Upper lobe of right lung (tissue), 1 donor: ENCODE data around the gene REST. TPM values are rescaled to one million over a fixed set of nuclear protein-coding genes. Genes with fewer than 3 reads are reported as not detected.
A peak's percentile ranks its signal among the peaks of the same experiment; 100 is the strongest.
"Not testable (repeated sequence)": the region's sequence is repeated elsewhere in the genome, so short reads cannot be mapped to it uniquely, and the experiment has no call there.

Source experiments
- ATAC-seq: fragments of 200-7000 bp; cut with Tn5 transposase; one replicate; pipeline ENCODE4 v1.9.1; 2020; ENCODE audit warnings: mild to moderate bottlenecking, moderate library complexity
- DNase-seq: peaks from one replicate; pipeline ENCODE4 v3.0.0-alpha.2; 2020
- H3K27ac ChIP-seq: fragments of 200-600 bp; one replicate; pipeline ENCODE4 v1.8.0; 2022
- H3K27me3 ChIP-seq: fragments of 200-600 bp; one replicate; pipeline ENCODE4 v1.8.0; 2022; ENCODE audit warnings: mild to moderate bottlenecking
- H3K36me3 ChIP-seq: fragments of 200-600 bp; one replicate; pipeline ENCODE4 v1.8.0; 2022
- H3K4me1 ChIP-seq: fragments of 200-600 bp; one replicate; pipeline ENCODE4 v1.8.0; 2022
- H3K4me3 ChIP-seq: fragments of 200-600 bp; one replicate; pipeline ENCODE4 v1.8.0; 2022; ENCODE audit warnings: mild to moderate bottlenecking
- H3K9me3 ChIP-seq: fragments of 200-600 bp; one replicate; pipeline ENCODE4 v1.8.0; 2022
- intact Hi-C: fragments of 100-400 bp; cut with DNase I; formaldehyde crosslinking; loops from one replicate; pipeline ENCODE4 v1.11.0; 2022
- total RNA-seq: library from RNA; stranded (reverse); fragmentation: NEBNext Ultra II Directional; extraction: Animal tissue kit (Norgen Biotek cat#: 25700); gene quantifications from one replicate; pipeline ENCODE4 v1.2.1, GENCODE V29; 2021
- TF ChIP-seq, protein P1 (sequence below): fragments of 200-600 bp; IDR thresholded peaks from one replicate; pipeline ENCODE4 v1.8.0; 2022; ENCODE audit warnings: antibody characterized with exemption
- donor health status: DM: no; HTN: yes; CAD: no; lungs with severe emphysema.

Gene REST
- total RNA-seq, 1 donor from 2014 or later = 39.0 TPM

DNA sequence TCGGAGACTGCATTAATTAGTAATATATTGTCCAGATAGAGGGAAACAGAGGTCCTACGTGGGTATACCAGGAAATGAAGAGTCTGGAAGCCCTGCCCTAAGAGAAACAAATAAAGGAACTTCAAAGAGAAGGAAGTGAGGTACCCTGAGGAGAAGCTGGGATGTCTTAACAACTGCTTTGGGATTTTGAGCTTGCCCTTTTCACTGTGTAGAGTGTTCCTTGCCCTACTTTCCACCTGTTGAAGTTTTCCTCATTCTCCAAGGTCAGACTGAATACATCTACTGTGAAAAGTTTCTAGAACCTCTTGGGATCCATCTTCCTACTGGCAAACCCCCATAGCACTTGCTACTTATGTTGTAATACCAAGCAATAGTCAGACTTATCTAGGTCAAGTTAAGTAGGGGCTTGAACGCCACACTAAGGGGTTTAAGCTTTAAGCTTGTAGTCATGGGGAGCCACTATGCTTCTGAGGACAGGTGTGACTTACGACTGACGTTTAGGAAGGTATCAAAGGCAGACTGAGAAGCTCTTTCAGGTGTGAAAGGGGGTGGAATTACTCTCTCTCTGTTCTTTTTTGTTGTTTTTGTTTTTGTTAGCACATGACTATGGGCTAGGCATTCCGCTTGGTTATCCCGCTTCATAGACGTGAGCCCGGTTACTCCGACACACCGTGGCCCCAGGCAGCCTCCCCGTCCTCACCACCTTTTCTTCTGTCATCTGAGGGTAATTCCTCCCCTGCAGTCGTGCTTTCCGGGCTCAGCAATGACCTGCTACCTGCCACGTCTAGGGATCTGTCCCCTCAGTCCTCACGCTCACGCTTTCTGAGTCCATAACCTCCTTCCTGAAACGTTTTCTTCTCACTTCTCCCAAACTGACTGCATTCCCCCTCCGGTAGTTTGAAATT, 959 bp upstream of the REST start:
- TF ChIP-seq, protein P1, sequence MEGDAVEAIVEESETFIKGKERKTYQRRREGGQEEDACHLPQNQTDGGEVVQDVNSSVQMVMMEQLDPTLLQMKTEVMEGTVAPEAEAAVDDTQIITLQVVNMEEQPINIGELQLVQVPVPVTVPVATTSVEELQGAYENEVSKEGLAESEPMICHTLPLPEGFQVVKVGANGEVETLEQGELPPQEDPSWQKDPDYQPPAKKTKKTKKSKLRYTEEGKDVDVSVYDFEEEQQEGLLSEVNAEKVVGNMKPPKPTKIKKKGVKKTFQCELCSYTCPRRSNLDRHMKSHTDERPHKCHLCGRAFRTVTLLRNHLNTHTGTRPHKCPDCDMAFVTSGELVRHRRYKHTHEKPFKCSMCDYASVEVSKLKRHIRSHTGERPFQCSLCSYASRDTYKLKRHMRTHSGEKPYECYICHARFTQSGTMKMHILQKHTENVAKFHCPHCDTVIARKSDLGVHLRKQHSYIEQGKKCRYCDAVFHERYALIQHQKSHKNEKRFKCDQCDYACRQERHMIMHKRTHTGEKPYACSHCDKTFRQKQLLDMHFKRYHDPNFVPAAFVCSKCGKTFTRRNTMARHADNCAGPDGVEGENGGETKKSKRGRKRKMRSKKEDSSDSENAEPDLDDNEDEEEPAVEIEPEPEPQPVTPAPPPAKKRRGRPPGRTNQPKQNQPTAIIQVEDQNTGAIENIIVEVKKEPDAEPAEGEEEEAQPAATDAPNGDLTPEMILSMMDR = no peak
- ATAC-seq = no peak
- Histone ChIP-seq H3K4me1 (peaks cover 24% of the 10 kb centered on the region), H3K27ac (no peak overlapping the region), H3K27me3 (no peaks in the 10 kb centered on the region), H3K9me3 (no peaks in the 10 kb centered on the region), H3K4me3 (peak overlapping the region; percentile 97), H3K36me3 (no peaks in the 10 kb centered on the region)
- no peak for DNase-seq
- intact Hi-C loops = no loop called here

DNA sequence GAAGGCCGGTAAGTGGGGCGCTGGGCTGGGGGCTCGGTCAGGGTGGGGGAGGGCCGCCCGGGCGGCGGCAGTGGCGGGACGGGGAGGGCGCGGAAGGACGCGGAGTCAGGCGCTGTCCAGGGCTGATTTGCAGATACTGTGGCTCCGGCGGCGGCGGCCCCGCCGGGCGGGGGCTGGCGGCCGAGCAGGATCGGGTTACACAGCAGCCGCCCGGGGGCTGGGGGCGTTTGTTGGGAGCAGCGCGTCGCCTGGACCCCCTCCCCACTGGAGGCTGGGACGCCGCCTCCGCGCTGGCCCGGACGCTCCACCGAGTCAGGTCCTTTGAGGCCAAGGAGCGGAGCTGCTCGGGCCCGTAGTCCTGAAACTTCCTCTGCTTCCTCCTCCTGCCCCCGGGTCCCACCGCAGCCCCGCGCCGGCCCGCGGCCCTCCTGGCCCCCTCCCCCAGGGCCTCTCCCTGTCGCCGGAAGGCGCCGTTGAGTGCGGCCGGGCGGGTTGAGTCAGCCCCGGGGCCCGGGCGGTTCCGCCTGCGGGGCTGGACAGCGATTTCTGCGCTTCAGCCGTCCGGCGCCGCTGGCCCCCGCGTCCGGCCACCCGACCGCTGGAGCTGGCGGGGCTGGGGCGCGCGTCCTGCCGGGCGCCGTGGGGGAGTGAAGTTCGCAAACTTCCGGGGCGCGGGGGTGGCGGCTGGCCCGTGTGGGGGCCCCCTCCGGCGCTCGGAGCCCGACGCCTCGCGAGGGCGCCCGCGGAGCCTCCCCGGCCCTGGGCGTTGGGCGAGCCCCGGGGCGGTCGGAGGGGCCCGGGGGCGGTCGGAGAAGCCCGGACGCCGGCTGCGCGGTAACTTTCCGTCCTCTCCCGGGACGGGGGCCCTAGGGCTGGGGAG, 746 bp downstream of the REST start:
- peak overlapping the region; percentile 94 for H3K27ac ChIP-seq
- ATAC-seq = peak; percentile 81
- H3K9me3 ChIP-seq = no peaks in the 10 kb centered on the region
- H3K4me1 ChIP-seq = peaks cover 29% of the 10 kb centered on the region
- peak overlapping the region; percentile 97 for H3K4me3 ChIP-seq
- H3K27me3 ChIP-seq = no peaks in the 10 kb centered on the region
- peaks cover 1% of the 10 kb centered on the region for H3K36me3 ChIP-seq
- TF ChIP-seq, protein P1 = no peak
- DNase-seq = peak; percentile 89
- intact Hi-C loops = no loop called here

DNA sequence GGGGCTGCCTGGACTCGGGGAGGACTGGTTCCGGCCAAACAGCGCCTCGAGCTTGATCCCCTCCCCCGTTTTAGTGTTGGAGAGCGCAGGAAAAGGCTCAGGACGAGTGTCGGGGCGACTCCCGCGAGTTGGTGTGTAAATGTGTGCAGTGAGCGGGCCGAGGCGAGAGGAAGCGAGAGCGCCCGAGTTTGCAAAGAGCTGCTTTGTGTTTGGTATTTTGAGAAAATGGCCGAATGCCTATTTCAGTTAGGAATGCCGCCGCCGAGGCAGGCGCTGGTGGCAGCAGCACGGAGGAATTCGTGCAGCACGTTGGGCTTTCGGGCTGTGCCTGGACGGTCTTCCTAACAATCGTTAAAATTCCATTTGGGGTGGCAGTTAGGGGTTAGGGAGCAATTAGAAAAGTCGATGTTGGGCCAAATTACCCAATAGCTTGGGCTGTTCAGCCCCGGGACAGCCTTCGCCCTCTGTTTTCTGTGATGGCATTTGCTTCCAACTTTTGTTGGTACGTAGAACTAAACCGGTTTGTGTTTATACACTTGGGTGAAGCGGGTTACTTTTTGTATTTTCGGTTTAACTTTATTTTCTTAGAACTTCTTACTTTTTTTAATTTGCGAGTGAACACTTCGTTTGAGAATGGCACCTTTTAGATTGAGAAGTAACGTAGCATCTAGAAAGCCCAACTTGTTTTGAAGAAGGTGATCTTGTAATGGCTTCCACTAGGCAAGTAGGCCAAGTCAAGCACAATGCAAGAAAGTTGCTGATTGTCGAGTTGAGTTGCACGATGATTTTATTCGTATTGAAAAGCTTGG, 1.6 kb downstream of the REST start:
- intact Hi-C loops = no loop called here
- ATAC-seq = peak; percentile 8
- Histone ChIP-seq H3K9me3 (no peaks in the 10 kb centered on the region), H3K36me3 (peaks cover 10% of the 10 kb centered on the region), H3K4me1 (peaks cover 36% of the 10 kb centered on the region), H3K27ac (peak overlapping the region; percentile 94), H3K4me3 (peak overlapping the region; percentile 97), H3K27me3 (no peaks in the 10 kb centered on the region)
- no peak for DNase-seq
- TF ChIP-seq, protein P1 = no peak

DNA sequence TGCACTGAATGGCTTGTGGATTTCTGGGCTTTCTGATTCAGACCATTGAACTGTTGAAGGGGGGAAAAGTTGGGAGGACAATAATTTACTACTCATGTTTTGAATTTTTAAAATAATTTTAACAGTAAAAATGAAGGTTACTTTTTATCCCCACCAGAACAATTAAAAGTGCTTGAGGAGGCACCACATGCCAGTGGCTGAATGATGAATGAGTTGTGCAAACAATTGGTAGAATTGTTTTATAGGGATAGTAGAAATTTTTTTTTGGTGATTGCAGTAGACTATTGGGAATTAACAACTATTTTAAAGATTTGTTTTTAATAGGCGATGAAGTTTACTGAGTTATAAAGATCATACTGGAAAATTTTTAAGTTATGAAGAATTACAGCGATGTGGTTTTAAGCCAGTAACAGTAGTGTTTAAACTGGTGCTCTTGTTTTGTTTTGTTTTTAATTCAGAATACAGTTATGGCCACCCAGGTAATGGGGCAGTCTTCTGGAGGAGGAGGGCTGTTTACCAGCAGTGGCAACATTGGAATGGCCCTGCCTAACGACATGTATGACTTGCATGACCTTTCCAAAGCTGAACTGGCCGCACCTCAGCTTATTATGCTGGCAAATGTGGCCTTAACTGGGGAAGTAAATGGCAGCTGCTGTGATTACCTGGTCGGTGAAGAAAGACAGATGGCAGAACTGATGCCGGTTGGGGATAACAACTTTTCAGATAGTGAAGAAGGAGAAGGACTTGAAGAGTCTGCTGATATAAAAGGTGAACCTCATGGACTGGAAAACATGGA, 2.7 kb downstream of the REST start:
- Histone ChIP-seq H3K4me3 (peak overlapping the region; percentile 97), H3K27me3 (no peaks in the 10 kb centered on the region), H3K4me1 (peaks cover 41% of the 10 kb centered on the region), H3K36me3 (peaks cover 11% of the 10 kb centered on the region), H3K27ac (peak overlapping the region; percentile 94), H3K9me3 (no peaks in the 10 kb centered on the region)
- TF ChIP-seq, protein P1 = no peak
- DNase-seq = no peak
- ATAC-seq = no peak
- intact Hi-C loops = no loop called here

DNA sequence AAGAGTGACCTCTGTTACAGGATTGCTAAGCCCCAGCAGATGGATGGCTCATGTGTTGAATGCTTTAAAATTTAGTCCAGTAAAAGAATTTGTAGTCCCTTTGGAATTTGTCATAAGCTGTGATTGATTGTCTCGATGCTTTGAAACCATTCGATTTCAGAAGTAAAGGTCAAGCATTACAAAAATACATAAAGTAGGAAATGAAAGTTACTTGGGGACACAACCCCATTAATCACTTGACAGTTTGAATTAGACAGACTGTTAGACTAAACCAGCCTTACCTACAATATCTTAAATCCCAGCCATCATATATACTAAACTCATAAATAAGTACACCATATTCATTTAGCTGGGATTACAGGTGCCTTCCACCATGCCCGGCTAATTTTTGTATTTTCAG, 6.6 kb downstream of the REST start:
- Histone ChIP-seq H3K36me3 (peaks cover 23% of the 10 kb centered on the region), H3K27me3 (no peaks in the 10 kb centered on the region), H3K9me3 (no peaks in the 10 kb centered on the region), H3K4me1 (peaks cover 49% of the 10 kb centered on the region), H3K4me3 (no peak overlapping the region), H3K27ac (no peak overlapping the region)
- ATAC-seq (no peak), DNase-seq (no peak)
- TF ChIP-seq, protein P1 = no peak
- intact Hi-C loops = no loop called here

DNA sequence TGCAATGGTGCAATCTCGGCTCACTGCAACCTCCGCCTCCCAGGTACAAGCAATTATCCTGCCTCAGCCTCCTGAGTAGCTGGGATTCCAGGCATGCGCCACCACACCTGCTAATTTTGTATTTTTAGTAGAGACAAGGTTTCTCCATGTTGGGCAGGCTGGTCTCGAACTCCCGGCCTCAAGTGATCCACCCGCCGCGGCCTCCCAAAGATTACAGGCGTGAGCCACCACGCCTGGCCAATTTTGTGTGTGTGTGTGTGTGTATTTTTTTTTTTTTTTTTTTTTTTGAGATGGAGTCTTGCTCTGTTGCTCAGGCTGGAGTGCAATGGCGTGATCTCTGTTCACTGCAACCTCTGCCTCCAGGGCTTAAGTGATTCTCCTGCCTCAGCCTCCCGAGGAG, 7.3 kb downstream of the REST start:
- H3K9me3 ChIP-seq, ATAC-seq, intact Hi-C loops, H3K27ac ChIP-seq, DNase-seq, H3K27me3 ChIP-seq, H3K4me3 ChIP-seq: not testable (repeated sequence)
- Histone ChIP-seq H3K36me3 (peaks cover 30% of the 10 kb centered on the region), H3K4me1 (peaks cover 45% of the 10 kb centered on the region)
